Measurements from ENCODE around the gene SHISAL1.

Gene SHISAL1

GRCh38 chr22:44231233-44231632 lies 81.5 kb downstream of the SHISAL1 start:
- DNase-seq (ENCODE audit: low spot score): no peak

- no peak for DNase-seq (ENCODE audit: low spot score)
Measured at GRCh38 chr22:44229809-44230208, 82.9 kb downstream of the SHISAL1 start.

- DNase-seq (ENCODE audit: low spot score): no peak
Measured at GRCh38 chr22:44229331-44229730, 83.4 kb downstream of the SHISAL1 start.

GRCh38 chr22:44225812-44226211 lies 86.9 kb downstream of the SHISAL1 start:
- DNase-seq (ENCODE audit: low spot score): no peak

GRCh38 chr22:44225091-44225689 lies 87.6 kb downstream of the SHISAL1 start:
- DNase-seq (ENCODE audit: low spot score): no peak

- no peak for DNase-seq (ENCODE audit: low spot score)
Measured at GRCh38 chr22:44224166-44224565, 88.6 kb downstream of the SHISAL1 start.

GRCh38 chr22:44221710-44222475 lies 90.9 kb downstream of the SHISAL1 start:
- DNase-seq (ENCODE audit: low spot score): no peak

- no peak for DNase-seq (ENCODE audit: low spot score)
Measured at GRCh38 chr22:44220727-44221680, 91.7 kb downstream of the SHISAL1 start.

GRCh38 chr22:44219101-44219870 lies 93.5 kb downstream of the SHISAL1 start:
- DNase-seq (ENCODE audit: low spot score): no peak

- no peak for DNase-seq (ENCODE audit: low spot score)
Measured at GRCh38 chr22:44218071-44218470, 94.7 kb downstream of the SHISAL1 start.

GRCh38 chr22:44217346-44217745 lies 95.4 kb downstream of the SHISAL1 start:
- no peak for DNase-seq (ENCODE audit: low spot score)

- DNase-seq (ENCODE audit: low spot score): no peak
Measured at GRCh38 chr22:44215287-44215686, 97.5 kb downstream of the SHISAL1 start.

GRCh38 chr22:44214764-44215163 lies 98.0 kb downstream of the SHISAL1 start:
- no peak for DNase-seq (ENCODE audit: low spot score)

- no peak for DNase-seq (ENCODE audit: low spot score)
Measured at GRCh38 chr22:44214187-44214586, 98.6 kb downstream of the SHISAL1 start.

GRCh38 chr22:44213489-44214043 lies 99.2 kb downstream of the SHISAL1 start:
- no peak for DNase-seq (ENCODE audit: low spot score)

GRCh38 chr22:44212936-44213335 lies 99.8 kb downstream of the SHISAL1 start:
- no peak for DNase-seq (ENCODE audit: low spot score)

GRCh38 chr22:44211946-44212930 lies 100.5 kb downstream of the SHISAL1 start:
- no peak for DNase-seq (ENCODE audit: low spot score)

- DNase-seq (ENCODE audit: low spot score): no peak
Measured at GRCh38 chr22:44211256-44211945, 101.3 kb downstream of the SHISAL1 start.

- no peak for DNase-seq (ENCODE audit: low spot score)
Measured at GRCh38 chr22:44210722-44211121, 102.0 kb downstream of the SHISAL1 start.

GRCh38 chr22:44209343-44209742 lies 103.4 kb downstream of the SHISAL1 start:
- DNase-seq (ENCODE audit: low spot score): no peak
